ENCODE results near the gene DGAT2. TPM values are rescaled to one million over a fixed set of nuclear protein-coding genes. Genes with fewer than 3 reads are reported as not detected.

The DGAT2 gene
- total and polyA plus RNA-seq, 8 donors = 1.2 to 14.9 (median 1.5) TPM

GRCh38 chr11:75814363-75814676 is 45.7 kb downstream of the DGAT2 start:
- no peaks in the 10 kb centered on the region for H3K9me3 ChIP-seq
- peak; percentile 68 for ATAC-seq
- H3K4me3 ChIP-seq = peak overlapping the region; percentile 97 to 99
- H3K27me3 ChIP-seq = no peaks in the 10 kb centered on the region
- intact Hi-C loops (cut with DNase I) = no loop called here
- H3K27ac ChIP-seq = peak overlapping the region; percentile 95 to 96
- no peak for DNase-seq
- H3K4me1 ChIP-seq = peaks cover 19 to 55% of the 10 kb centered on the region in 2 donors
- H3K36me3 ChIP-seq = no peaks in the 10 kb centered on the region
- TF ChIP-seq CTCF (IDR thresholded peaks at IDR 0.05) = no peak

GRCh38 chr11:75814677-75815344 is 46.2 kb downstream of the DGAT2 start, which contains the start of gene UVRAG:
TSS of gene UVRAG (plus strand) at chr11:75815210. CDS start at chr11:75815408, 198 bp downstream.
- DNase-seq (peak; percentile 96 to 99 (median 99)), ATAC-seq (peak; percentile 95)
- no peaks in the 10 kb centered on the region for H3K36me3 ChIP-seq
- H3K9me3 ChIP-seq = no peaks in the 10 kb centered on the region
- no peaks in the 10 kb centered on the region for H3K27me3 ChIP-seq
- intact Hi-C loops (cut with DNase I) = no loop called here
- H3K4me1 ChIP-seq = peaks cover 19 to 58% of the 10 kb centered on the region in 2 donors
- peak in 1 of 2 donors; percentile 31 for TF ChIP-seq CTCF (IDR thresholded peaks at IDR 0.05)
- peak within 1 kb of the TSS; percentile 97 to 99 for H3K4me3 ChIP-seq
- peak within 1 kb of the TSS; percentile 95 to 96 for H3K27ac ChIP-seq

GRCh38 chr11:75815345-75816168 is 47.0 kb downstream of the DGAT2 start:
- Histone ChIP-seq H3K9me3 (no peaks in the 10 kb centered on the region), H3K4me3 (peak overlapping the region; percentile 97 to 99), H3K27ac (peak overlapping the region; percentile 95 to 96), H3K4me1 (peaks cover 19 to 58% of the 10 kb centered on the region in 2 donors), H3K36me3 (no peaks in the 10 kb centered on the region), H3K27me3 (no peaks in the 10 kb centered on the region)
- intact Hi-C loops (cut with DNase I) = no loop called here
- peak; percentile 27 for ATAC-seq
- peak in 2 of 4 donors; percentile 57 to 91 for DNase-seq
- no peak for TF ChIP-seq CTCF (IDR thresholded peaks at IDR 0.05)

GRCh38 chr11:75816561-75817239 is 48.1 kb downstream of the DGAT2 start:
- no peak for ATAC-seq
- peak overlapping the region in 1 of 2 donors; percentile 96 for H3K27ac ChIP-seq
- H3K9me3 ChIP-seq = no peaks in the 10 kb centered on the region
- no peak for TF ChIP-seq CTCF (IDR thresholded peaks at IDR 0.05)
- no peak for DNase-seq
- no peaks in the 10 kb centered on the region for H3K36me3 ChIP-seq
- no peaks in the 10 kb centered on the region for H3K27me3 ChIP-seq
- H3K4me3 ChIP-seq = peak overlapping the region; percentile 97 to 99
- intact Hi-C loops (cut with DNase I) = no loop called here
- H3K4me1 ChIP-seq = peaks cover 19 to 59% of the 10 kb centered on the region in 2 donors

GRCh38 chr11:75820645-75821044 is 52.1 kb downstream of the DGAT2 start:
- peaks cover 14 to 86% of the 10 kb centered on the region in 2 donors for H3K4me1 ChIP-seq
- DNase-seq = no peak

More at GRCh38 chr11:75820645-75821044, 52.1 kb downstream of the DGAT2 start:
- Histone ChIP-seq H3K36me3 (no peaks in the 10 kb centered on the region), H3K27ac (no peak overlapping the region), H3K27me3 (no peaks in the 10 kb centered on the region), H3K9me3 (no peaks in the 10 kb centered on the region), H3K4me3 (no peak overlapping the region)
- no peak for TF ChIP-seq CTCF (IDR thresholded peaks at IDR 0.05)
- intact Hi-C loops (cut with DNase I) = no loop called here
- ATAC-seq = peak; percentile 30
